ENCODE measurements around the gene IMPDH1. TPM values are rescaled to one million over a fixed set of nuclear protein-coding genes. Genes with fewer than 3 reads are reported as not detected.

IMPDH1 gene
- total and polyA plus RNA-seq, 2 donors (not counting 3 experiments of a cell fraction or from before 2014, with no cell fraction given) = 78.8 to 97.9 TPM

- no peak overlapping the region for H3K4me2 ChIP-seq (ENCODE audit: insufficient read depth, low read length)
- H2AFZ ChIP-seq (ENCODE audit: low read depth, low read length) = no peak overlapping the region
- no peak overlapping the region for H3K9ac ChIP-seq (replicated peaks; ENCODE audit: extremely low read depth, insufficient read depth, low read length)
- intact Hi-C loops (cut with micrococcal nuclease) = no loop called here
- no peak overlapping the region for H3K27ac ChIP-seq (ENCODE audit: insufficient read depth, low read depth, low read length)
- H3K9me3 ChIP-seq (replicated peaks; ENCODE audit: control insufficient read depth, insufficient read depth, low read length) = no peaks in the 10 kb centered on the region
- no peak for DNase-seq (ENCODE audit: low read depth, low spot score)
- H3K9me1 ChIP-seq (replicated peaks; ENCODE audit: control insufficient read depth, extremely low read depth, insufficient read depth, low read length) = no peaks in the 10 kb centered on the region
- no peaks in the 10 kb centered on the region for H4K20me1 ChIP-seq (replicated peaks; ENCODE audit: control insufficient read depth, extremely low read depth, insufficient read depth, low read length)
- no peaks in the 10 kb centered on the region for H3K4me1 ChIP-seq (ENCODE audit: control insufficient read depth, extremely low read depth, insufficient read depth, low read length)
- peaks cover 10 to 23% of the 10 kb centered on the region in 2 experiments for H3K27me3 ChIP-seq (ENCODE audit: control insufficient read depth in 2 of 2, insufficient read depth in 2 of 2, low read length in 2 of 2)
- no peaks in the 10 kb centered on the region for H3K79me2 ChIP-seq (ENCODE audit: control insufficient read depth, insufficient read depth, low read length)
- H3K36me3 ChIP-seq (ENCODE audit: control insufficient read depth in 2 of 2, extremely low read depth in 1 of 2, insufficient read depth in 2 of 2, low read length in 2 of 2) = no peaks in the 10 kb centered on the region
- TF ChIP-seq FOS (IDR thresholded peaks at IDR 0.05; ENCODE audit: borderline replicate concordance, insufficient read depth, low read length) (no peak), GATA2 (IDR thresholded peaks at IDR 0.05; ENCODE audit: insufficient read depth, insufficient read length, low read depth, low read length) (no peak), JUN (IDR thresholded peaks at IDR 0.05; ENCODE audit: borderline replicate concordance, insufficient read depth, insufficient read length, low read depth) (no peak), CTCF (IDR thresholded peaks at IDR 0.05; ENCODE audit: extremely low read depth in 1 of 2, insufficient read depth in 1 of 2, low read depth in 1 of 2, low read length in 2 of 2) (no peak), MAX (IDR thresholded peaks at IDR 0.05; ENCODE audit: insufficient read depth, insufficient read length) (no peak), EZH2 (IDR thresholded peaks at IDR 0.05; ENCODE audit: borderline replicate concordance, low read depth, low read length, severe bottlenecking) (no peak), MYC (IDR thresholded peaks at IDR 0.05; ENCODE audit: low read depth, low read length) (no peak), POLR2AphosphoS5 (IDR thresholded peaks at IDR 0.05; ENCODE audit: insufficient read depth, low read depth, low read length) (no peak), POLR2A (IDR thresholded peaks at IDR 0.05; ENCODE audit: low read depth, low read length) (no peak)
- no peak overlapping the region for H3K4me3 ChIP-seq (replicated peaks in 1 of 3; ENCODE audit: insufficient read depth in 1 of 3, low read depth in 1 of 3, low read length in 3 of 3)
- BruUV-seq (replicated peaks) = no TSS peak
- ChIA-PET CTCF (interaction anchor here (2.0 to 3.7 kb wide), 2 partner anchors 13 to 23 kb away, joined by 5 to 18 read pairs; no protein-coding TSS in a partner anchor), POLR2A (no interaction called here)
- FAIRE-seq = no peak
- dilution Hi-C loops (cut with MboI; ENCODE audit: extremely low pct_ligation_motif_present, low sequenced_read_pairs) = no loop called here
Measured at GRCh38 chr7:128370491-128370890, 39.3 kb downstream of the IMPDH1 start.
